OCI-LY7 (cell line): ENCODE measurements around the gene HS1BP3. TPM values are rescaled to one million over a fixed set of nuclear protein-coding genes. Genes with fewer than 3 reads are reported as not detected.
A peak's percentile ranks its signal among the peaks of the same experiment; 100 is the strongest.

Source experiments
- BruUV-seq: library from RNA; stranded (reverse); fragments of 400-500 nt; replicated peaks from 2 replicates; lab custom pipeline; 2021; lab: Mats Ljungman, UMichigan
- CTCF ChIA-PET: fragments of 300-600 bp; sonication (Branson Sonifier 250); formaldehyde crosslinking; loops from one replicate; lab custom pipeline; 2022; ENCODE audit warnings: antibody characterized with exemption; ENCODE audit not compliant: unreplicated experiment; lab: Charles Lee
- POLR2A ChIA-PET: fragments of 300-600 bp; sonication (Branson Sonifier 250); formaldehyde crosslinking; loops from one replicate; lab custom pipeline; 2022; ENCODE audit warnings: antibody characterized with exemption; lab: Charles Lee
- DNase-seq: peaks from one replicate; pipeline ENCODE4 v3.0.0-alpha.2; 2015; ENCODE audit warnings: low spot score
- H2AFZ ChIP-seq: fragments of 200-600 bp; sonication (generic), shearing (Covaris generic); 2 replicates; pipeline ENCODE4 v1.6.1; 2014; ENCODE audit warnings: mild to moderate bottlenecking, antibody characterized with exemption, low read length, moderate library complexity
- H3K27ac ChIP-seq: fragments of 200-600 bp; sonication (generic); 2 replicates; pipeline ENCODE4 v1.5.1; 2014; ENCODE audit warnings: mixed run types, low read depth, mild to moderate bottlenecking, moderate library complexity, low read length, inconsistent platforms; ENCODE audit not compliant: poor library complexity, severe bottlenecking
- H3K36me3 ChIP-seq: fragments of 200-600 bp; sonication (generic); 2 replicates; pipeline ENCODE4 v1.6.1; 2014; ENCODE audit warnings: mild to moderate bottlenecking, antibody characterized with exemption, low read length, moderate library complexity, mixed read lengths; ENCODE audit not compliant: insufficient read depth
- H3K4me1 ChIP-seq: fragments of 200-600 bp; sonication (generic); 2 replicates; pipeline ENCODE4 v1.5.1; 2014; ENCODE audit warnings: mild to moderate bottlenecking, low read length; ENCODE audit not compliant: insufficient read depth, poor library complexity, severe bottlenecking
- H3K4me2 ChIP-seq: fragments of 200-600 bp; sonication (generic); 2 replicates; pipeline ENCODE4 v1.6.1; 2014; ENCODE audit warnings: mild to moderate bottlenecking, low read length
- H3K4me3 ChIP-seq: fragments of 200-600 bp; sonication (generic); 2 replicates; pipeline ENCODE4 v1.5.1; 2014; ENCODE audit warnings: mild to moderate bottlenecking, low read depth, low read length; ENCODE audit not compliant: poor library complexity, severe bottlenecking
- H3K79me2 ChIP-seq: fragments of 200-600 bp; sonication (generic); 2 replicates; pipeline ENCODE4 v1.6.1; 2016; ENCODE audit warnings: low read depth, mild to moderate bottlenecking, low read length, moderate library complexity, mixed read lengths; ENCODE audit not compliant: insufficient read depth
- H3K9me2 ChIP-seq: fragments of 200-600 bp; sonication (generic); 2 replicates; pipeline ENCODE4 v1.6.1; 2016; ENCODE audit warnings: mild to moderate bottlenecking, low read length, mixed read lengths; ENCODE audit not compliant: insufficient read depth
- H3K9me3 ChIP-seq: fragments of 200-600 bp; sonication (generic); 2 replicates; pipeline ENCODE4 v1.6.1; 2014; ENCODE audit warnings: mild to moderate bottlenecking, mixed run types, low read length, mixed read lengths
- H4K20me1 ChIP-seq: fragments of 200-600 bp; sonication (generic); 2 replicates; pipeline ENCODE4 v1.6.1; 2014; ENCODE audit warnings: mild to moderate bottlenecking, antibody characterized with exemption, low read length, moderate library complexity, mixed read lengths; ENCODE audit not compliant: insufficient read depth
- EZH2phosphoT487 ChIP-seq: fragments of 200-600 bp; sonication (generic); IDR thresholded peaks from 2 replicates; pipeline ENCODE4 v1.6.1; 2018; ENCODE audit warnings: low read depth, borderline replicate concordance, mild to moderate bottlenecking, mixed run types, antibody characterized with exemption, low read length, moderate library complexity, mixed read lengths
- intact Hi-C: fragments of 100-400 bp; cut with micrococcal nuclease; formaldehyde crosslinking; loops from one replicate; pipeline ENCODE4 v1.10.0; 2022; ENCODE audit not compliant: unreplicated experiment
- total RNA-seq, 2 experiments: library from RNA; depleted of rRNA in 1 of 2; stranded (reverse); fragments of >200 nt in 1 of 2; shearing (Covaris generic) in 1 of 2; gene quantifications; 2 replicates each; pipeline ENCODE4 v1.2.3, GENCODE V29; 2014 to 2022
- TF ChIP-seq, protein P1 (sequence below): fragments of 200-600 bp; sonication (generic); conservative IDR thresholded peaks from 2 replicates; pipeline ENCODE4 v1.5.1; 2014; ENCODE audit warnings: mild to moderate bottlenecking, antibody characterized with exemption, low read length, moderate library complexity, mixed read lengths

The HS1BP3 gene
- total RNA-seq, 2 experiments from 2014 or later: 10.6 to 15.2 TPM

DNA sequence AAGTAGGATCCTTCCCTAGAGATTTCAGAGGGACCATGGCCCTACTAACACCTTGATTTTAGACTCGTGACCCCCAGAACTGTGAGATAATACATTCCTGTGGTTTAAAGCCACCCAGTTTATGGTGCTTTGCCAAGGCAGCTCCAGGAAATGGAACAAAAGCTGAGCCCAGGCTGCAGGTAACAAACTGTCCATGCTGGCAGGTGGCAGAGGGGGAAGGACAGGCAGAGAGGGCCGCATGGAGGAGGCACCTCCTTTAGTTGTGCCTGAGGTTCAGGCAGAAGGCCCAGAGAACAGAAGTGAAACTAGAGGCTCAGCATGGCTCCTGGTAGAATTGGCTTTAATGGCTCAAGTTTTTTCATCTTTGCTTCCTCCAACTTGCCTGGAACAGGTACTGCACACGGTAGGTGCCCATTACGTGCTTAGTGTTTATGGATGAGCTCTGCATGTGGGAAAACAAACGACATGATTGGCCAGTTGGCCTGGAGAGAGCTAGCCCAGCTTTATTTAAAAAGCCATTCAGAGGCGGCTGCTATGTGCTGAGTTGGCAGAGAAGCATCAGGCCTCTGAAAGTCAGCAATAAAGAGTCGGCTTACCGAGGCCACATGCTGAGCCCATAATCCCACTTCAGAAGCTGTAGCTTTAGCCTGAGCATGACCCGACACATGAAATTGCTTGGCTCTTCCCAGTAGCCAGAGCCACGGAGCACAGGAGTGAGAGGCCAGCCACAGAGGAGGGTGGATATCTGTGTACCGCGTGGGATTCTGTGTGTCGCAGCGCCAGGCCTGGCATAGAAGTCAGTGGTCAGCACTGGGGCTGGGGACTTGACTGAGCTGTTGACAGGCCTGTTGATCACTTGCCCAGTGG is 36.5 kb downstream of the HS1BP3 start:
- Histone ChIP-seq H3K79me2 (no peaks in the 10 kb centered on the region), H3K9me3 (no peaks in the 10 kb centered on the region), H3K36me3 (no peaks in the 10 kb centered on the region), H3K27ac (no peak overlapping the region), H3K4me2 (no peak overlapping the region), H4K20me1 (no peaks in the 10 kb centered on the region), H2AFZ (no peak overlapping the region), H3K9me2 (no peaks in the 10 kb centered on the region), H3K4me1 (peaks cover 6% of the 10 kb centered on the region), H3K4me3 (no peak overlapping the region)
- intact Hi-C loops: no loop called here
- TF ChIP-seq, protein P1, sequence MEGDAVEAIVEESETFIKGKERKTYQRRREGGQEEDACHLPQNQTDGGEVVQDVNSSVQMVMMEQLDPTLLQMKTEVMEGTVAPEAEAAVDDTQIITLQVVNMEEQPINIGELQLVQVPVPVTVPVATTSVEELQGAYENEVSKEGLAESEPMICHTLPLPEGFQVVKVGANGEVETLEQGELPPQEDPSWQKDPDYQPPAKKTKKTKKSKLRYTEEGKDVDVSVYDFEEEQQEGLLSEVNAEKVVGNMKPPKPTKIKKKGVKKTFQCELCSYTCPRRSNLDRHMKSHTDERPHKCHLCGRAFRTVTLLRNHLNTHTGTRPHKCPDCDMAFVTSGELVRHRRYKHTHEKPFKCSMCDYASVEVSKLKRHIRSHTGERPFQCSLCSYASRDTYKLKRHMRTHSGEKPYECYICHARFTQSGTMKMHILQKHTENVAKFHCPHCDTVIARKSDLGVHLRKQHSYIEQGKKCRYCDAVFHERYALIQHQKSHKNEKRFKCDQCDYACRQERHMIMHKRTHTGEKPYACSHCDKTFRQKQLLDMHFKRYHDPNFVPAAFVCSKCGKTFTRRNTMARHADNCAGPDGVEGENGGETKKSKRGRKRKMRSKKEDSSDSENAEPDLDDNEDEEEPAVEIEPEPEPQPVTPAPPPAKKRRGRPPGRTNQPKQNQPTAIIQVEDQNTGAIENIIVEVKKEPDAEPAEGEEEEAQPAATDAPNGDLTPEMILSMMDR: no peak
- TF ChIP-seq EZH2phosphoT487: no peak
- ChIA-PET POLR2A (interaction anchor here (0.9 to 1.2 kb wide), 2 partner anchors 8 to 25 kb away, joined by 3 to 4 read pairs; no protein-coding TSS in a partner anchor), CTCF (interaction anchor here (1.2 kb wide), 1 partner anchor 37 kb away, joined by 4 read pairs; the partner anchor contains the start of gene HS1BP3)
- DNase-seq: peak; percentile 23
- BruUV-seq: no TSS peak

DNA sequence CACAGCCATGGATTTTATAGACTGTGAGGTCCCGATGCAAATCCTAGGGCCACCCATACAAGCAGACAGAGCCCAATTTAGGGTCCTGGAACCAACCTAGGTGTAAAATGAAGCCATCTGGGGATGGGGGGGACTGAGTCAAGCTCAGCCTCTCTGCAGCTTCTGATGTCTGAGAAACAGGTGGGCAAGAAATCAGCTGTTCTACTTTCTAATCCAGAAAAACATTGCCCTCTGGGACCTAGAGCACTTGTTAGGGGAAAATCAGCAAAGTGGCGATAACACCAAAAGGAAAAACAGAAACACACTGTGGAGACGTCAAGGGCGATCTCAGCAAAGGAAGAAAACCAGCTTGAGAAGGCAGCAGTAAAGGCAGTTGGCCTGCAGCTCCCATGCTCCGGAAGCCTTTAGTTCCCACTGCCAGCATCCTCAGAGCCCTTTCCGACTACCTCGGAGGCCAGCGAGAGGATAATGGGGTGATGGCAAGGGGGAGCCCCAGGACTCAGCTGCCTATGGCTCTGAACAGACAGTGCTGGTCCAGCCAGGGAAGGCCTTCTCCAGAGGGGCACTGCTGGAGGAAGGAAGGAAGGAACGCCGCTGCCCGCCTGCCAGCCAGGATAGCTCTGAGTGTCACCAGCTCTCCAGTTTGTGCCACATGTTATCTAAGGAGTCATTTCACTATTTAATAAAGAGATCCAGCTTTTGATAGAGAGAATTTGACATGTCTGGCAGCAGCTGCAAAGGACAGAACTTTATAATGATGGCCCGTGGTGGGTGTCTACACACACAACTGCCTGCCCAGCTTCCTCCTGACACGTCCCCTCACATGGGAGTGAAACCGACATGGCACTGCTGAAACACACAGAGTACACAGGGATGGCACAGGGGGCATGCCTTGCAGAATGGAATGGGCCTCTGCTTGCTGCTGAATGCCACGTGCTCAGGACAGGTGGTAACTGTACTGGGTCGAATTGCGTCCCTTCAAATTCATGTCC is 37.7 kb downstream of the HS1BP3 start:
- no peaks in the 10 kb centered on the region for H3K79me2 ChIP-seq
- no peaks in the 10 kb centered on the region for H3K36me3 ChIP-seq
- no peak for DNase-seq
- peaks cover 6% of the 10 kb centered on the region for H3K4me1 ChIP-seq
- H3K4me2 ChIP-seq: no peak overlapping the region
- ChIA-PET POLR2A (interaction anchor here (1.5 kb wide), 1 partner anchor 17 kb away, joined by 6 read pairs; no protein-coding TSS in a partner anchor), CTCF (interaction anchor here (1.1 kb wide), 1 partner anchor 169 kb away, joined by 4 read pairs; no protein-coding TSS in a partner anchor)
- TF ChIP-seq, protein P1: no peak
- TF ChIP-seq EZH2phosphoT487: no peak
- H3K9me3 ChIP-seq: no peaks in the 10 kb centered on the region
- H3K4me3 ChIP-seq: no peak overlapping the region
- intact Hi-C loops: no loop called here
- H3K9me2 ChIP-seq: no peaks in the 10 kb centered on the region
- no TSS peak for BruUV-seq
- H2AFZ ChIP-seq: no peak overlapping the region
- no peaks in the 10 kb centered on the region for H4K20me1 ChIP-seq
- H3K27ac ChIP-seq: no peak overlapping the region
